Measurements from ENCODE around the gene SEMA4D. TPM values are rescaled to one million over a fixed set of nuclear protein-coding genes. Genes with fewer than 3 reads are reported as not detected.

Gene SEMA4D
- total RNA-seq, 4 donors from 2014 or later, result 7.9 to 14.1 (median 10.6) TPM

GRCh38 chr9:89407070-89407469, 90.8 kb downstream of the SEMA4D start:
- Histone ChIP-seq H3K4me3 (no peak overlapping the region), H3K27ac (replicated peaks in 1 of 4) (no peak overlapping the region), H3K27me3 (no peaks in the 10 kb centered on the region), H3K9me3 (peaks cover 0 to 9% (median 4%) of the 10 kb centered on the region in 4 donors), H3K4me1 (peaks cover 0 to 6% (median 3%) of the 10 kb centered on the region in 4 donors), H3K36me3 (peaks cover 0 to 31% (median 10%) of the 10 kb centered on the region in 4 donors)
- DNase-seq (ENCODE audit: extremely low spot score), result no peak
- intact Hi-C loops (cut with DNase I), result no loop called here
- TF ChIP-seq EP300 (IDR thresholded peaks at IDR 0.05) (no peak), POLR2AphosphoS5 (IDR thresholded peaks at IDR 0.05) (no peak), POLR2A (IDR thresholded peaks at IDR 0.05; ENCODE audit: low read depth) (no peak)
- TF ChIP-seq, protein P1, sequence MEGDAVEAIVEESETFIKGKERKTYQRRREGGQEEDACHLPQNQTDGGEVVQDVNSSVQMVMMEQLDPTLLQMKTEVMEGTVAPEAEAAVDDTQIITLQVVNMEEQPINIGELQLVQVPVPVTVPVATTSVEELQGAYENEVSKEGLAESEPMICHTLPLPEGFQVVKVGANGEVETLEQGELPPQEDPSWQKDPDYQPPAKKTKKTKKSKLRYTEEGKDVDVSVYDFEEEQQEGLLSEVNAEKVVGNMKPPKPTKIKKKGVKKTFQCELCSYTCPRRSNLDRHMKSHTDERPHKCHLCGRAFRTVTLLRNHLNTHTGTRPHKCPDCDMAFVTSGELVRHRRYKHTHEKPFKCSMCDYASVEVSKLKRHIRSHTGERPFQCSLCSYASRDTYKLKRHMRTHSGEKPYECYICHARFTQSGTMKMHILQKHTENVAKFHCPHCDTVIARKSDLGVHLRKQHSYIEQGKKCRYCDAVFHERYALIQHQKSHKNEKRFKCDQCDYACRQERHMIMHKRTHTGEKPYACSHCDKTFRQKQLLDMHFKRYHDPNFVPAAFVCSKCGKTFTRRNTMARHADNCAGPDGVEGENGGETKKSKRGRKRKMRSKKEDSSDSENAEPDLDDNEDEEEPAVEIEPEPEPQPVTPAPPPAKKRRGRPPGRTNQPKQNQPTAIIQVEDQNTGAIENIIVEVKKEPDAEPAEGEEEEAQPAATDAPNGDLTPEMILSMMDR (IDR thresholded peaks at IDR 0.05), result no peak
- WGBS, result 24% methylated on average over 2 of the region's 2 CpGs

DNA sequence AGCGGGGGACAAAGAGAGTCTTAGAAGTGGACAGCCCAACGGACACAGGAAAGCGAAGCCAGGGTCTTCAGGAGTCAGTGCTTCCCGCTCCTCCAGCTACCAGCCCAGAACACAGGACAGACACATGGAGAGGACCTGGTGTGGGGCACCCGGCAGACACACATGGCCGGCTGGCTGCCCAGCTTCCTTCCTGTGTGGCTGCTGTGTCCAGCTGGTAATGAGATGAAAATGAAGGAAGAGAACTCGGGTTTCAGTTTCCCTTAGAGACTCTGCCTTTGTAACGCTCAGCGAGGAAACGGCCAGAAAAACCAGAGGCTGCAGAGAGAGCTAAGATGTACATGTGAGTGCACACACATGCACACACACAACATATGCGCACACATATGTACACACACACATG, 92.1 kb downstream of the SEMA4D start:
- WGBS, result 81% methylated on average over 11 of the region's 11 CpGs
- H3K27me3 ChIP-seq, result no peaks in the 10 kb centered on the region
- DNase-seq (ENCODE audit: extremely low spot score), result no peak
- peaks cover 0 to 6% (median 3%) of the 10 kb centered on the region in 4 donors for H3K4me1 ChIP-seq
- intact Hi-C loops (cut with DNase I), result no loop called here
- no peak overlapping the region for H3K27ac ChIP-seq (replicated peaks in 1 of 4)
- no peak overlapping the region for H3K4me3 ChIP-seq
- TF ChIP-seq EP300 (IDR thresholded peaks at IDR 0.05), result no peak
- TF ChIP-seq, protein P1 (IDR thresholded peaks at IDR 0.05), result no peak
- TF ChIP-seq POLR2A (IDR thresholded peaks at IDR 0.05; ENCODE audit: low read depth), result no peak
- no peak for TF ChIP-seq POLR2AphosphoS5 (IDR thresholded peaks at IDR 0.05)
- peaks cover 0 to 4% (median 2%) of the 10 kb centered on the region in 4 donors for H3K9me3 ChIP-seq
- H3K36me3 ChIP-seq, result peaks cover 0 to 42% (median 16%) of the 10 kb centered on the region in 4 donors

- TF ChIP-seq EP300 (IDR thresholded peaks at IDR 0.05) (no peak), POLR2AphosphoS5 (IDR thresholded peaks at IDR 0.05) (no peak), POLR2A (IDR thresholded peaks at IDR 0.05; ENCODE audit: low read depth) (no peak)
- TF ChIP-seq, protein P1 (IDR thresholded peaks at IDR 0.05), result no peak
- WGBS, result 93% methylated on average over 11 of the region's 11 CpGs
- intact Hi-C loops (cut with DNase I), result no loop called here
- Histone ChIP-seq H3K27ac (replicated peaks in 1 of 4) (no peak overlapping the region), H3K4me1 (peaks cover 0 to 5% (median 0%) of the 10 kb centered on the region in 4 donors), H3K27me3 (no peaks in the 10 kb centered on the region), H3K9me3 (peaks cover 0 to 4% (median 2%) of the 10 kb centered on the region in 4 donors), H3K4me3 (no peak overlapping the region), H3K36me3 (peaks cover 0 to 54% (median 16%) of the 10 kb centered on the region in 4 donors)
- no peak for DNase-seq (ENCODE audit: extremely low spot score)
These were observed 93.8 kb downstream of the SEMA4D start for GRCh38 chr9:89404074-89404473.

GRCh38 chr9:89402695-89403427, 95.1 kb downstream of the SEMA4D start:
- no peak overlapping the region for H3K27ac ChIP-seq (replicated peaks in 1 of 4)
- TF ChIP-seq POLR2AphosphoS5 (IDR thresholded peaks at IDR 0.05), result no peak
- TF ChIP-seq, protein P1 (IDR thresholded peaks at IDR 0.05), result no peak
- no peak for TF ChIP-seq POLR2A (IDR thresholded peaks at IDR 0.05; ENCODE audit: low read depth)
- no peak for TF ChIP-seq EP300 (IDR thresholded peaks at IDR 0.05)
- H3K4me1 ChIP-seq, result peaks cover 0 to 5% (median 0%) of the 10 kb centered on the region in 4 donors
- H3K36me3 ChIP-seq, result peaks cover 0 to 67% (median 21%) of the 10 kb centered on the region in 4 donors
- no peak for DNase-seq (ENCODE audit: extremely low spot score)
- H3K27me3 ChIP-seq, result no peaks in the 10 kb centered on the region
- intact Hi-C loops (cut with DNase I), result no loop called here
- WGBS, result 86% methylated on average over 12 of the region's 14 CpGs
- peaks cover 0 to 4% (median 2%) of the 10 kb centered on the region in 4 donors for H3K9me3 ChIP-seq
- no peak overlapping the region for H3K4me3 ChIP-seq
